BJ (cell line): ENCODE data around the gene CHMP6. TPM values are rescaled to one million over a fixed set of nuclear protein-coding genes. Genes with fewer than 3 reads are reported as not detected.

Experiments
- CTCF ChIA-PET: fragments of 350-600 bp; formaldehyde crosslinking; extraction: SDS; loops from one replicate; lab custom pipeline; 2021; ENCODE audit warnings: antibody characterized with exemption, inconsistent platforms; lab: Yijun Ruan, JAX
- POLR2A ChIA-PET: fragments of 300-600 bp; sonication (Branson Sonifier 250); formaldehyde crosslinking; extraction: SDS; loops from one replicate; lab custom pipeline; 2021; ENCODE audit warnings: antibody characterized with exemption; lab: Charles Lee
- DNase-seq: peaks from one replicate; pipeline ENCODE4 v3.0.0-alpha.2; 2011; ENCODE audit warnings: low read depth
- H3K27me3 ChIP-seq: 2 replicates; pipeline ENCODE4 v1.6.0; 2011; ENCODE audit warnings: low read length; ENCODE audit not compliant: control insufficient read depth, insufficient read depth
- H3K36me3 ChIP-seq: 2 replicates; pipeline ENCODE4 v1.5.1; 2011; ENCODE audit warnings: low read length; ENCODE audit not compliant: control insufficient read depth, insufficient read depth
- H3K4me3 ChIP-seq: 2 replicates; pipeline ENCODE4 v1.5.1; 2011; ENCODE audit warnings: low read depth, mild to moderate bottlenecking, control low read depth, low read length
- polyA plus RNA-seq: library from polyadenylated mRNA; depleted of rRNA; stranded (reverse); fragments of >200 nt; gene quantifications from 2 replicates; pipeline ENCODE4 v1.2.3, GENCODE V29; 2011
- TF ChIP-seq, protein P1 (sequence below): IDR thresholded peaks from 2 replicates; pipeline ENCODE4 v1.5.1; 2011; ENCODE audit warnings: low read depth, mild to moderate bottlenecking, control low read depth, inconsistent platforms, low read length, moderate library complexity; ENCODE audit not compliant: insufficient read depth

Gene CHMP6
- polyA plus RNA-seq, 1 experiment, result 30.7 TPM

DNA sequence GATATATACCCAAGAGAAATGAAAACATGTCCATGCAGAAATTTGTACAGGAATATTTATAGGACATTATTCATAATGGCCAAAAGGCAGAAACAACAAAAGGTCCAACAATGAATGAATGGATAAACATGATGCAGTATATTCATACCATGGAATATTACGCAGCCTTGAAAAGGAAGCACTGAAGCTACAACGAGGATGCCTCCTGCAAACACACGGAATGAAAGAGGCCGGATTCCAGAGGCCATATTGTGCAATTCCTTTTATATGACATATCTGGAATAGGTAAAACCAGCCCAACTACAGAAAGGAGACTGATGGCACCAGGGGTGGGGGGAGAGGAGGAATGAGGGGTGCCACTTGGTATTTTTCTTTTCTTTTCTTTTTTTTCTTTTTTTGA is 14.5 kb upstream of the CHMP6 start:
- ChIA-PET CTCF (interaction anchor here (8.2 kb wide), 1 partner anchor 551 kb away, joined by 79 read pairs; no protein-coding TSS in a partner anchor), POLR2A (no interaction called here)
- no peak overlapping the region for H3K4me3 ChIP-seq
- no peak for DNase-seq
- H3K36me3 ChIP-seq, result no peaks in the 10 kb centered on the region
- TF ChIP-seq, protein P1, sequence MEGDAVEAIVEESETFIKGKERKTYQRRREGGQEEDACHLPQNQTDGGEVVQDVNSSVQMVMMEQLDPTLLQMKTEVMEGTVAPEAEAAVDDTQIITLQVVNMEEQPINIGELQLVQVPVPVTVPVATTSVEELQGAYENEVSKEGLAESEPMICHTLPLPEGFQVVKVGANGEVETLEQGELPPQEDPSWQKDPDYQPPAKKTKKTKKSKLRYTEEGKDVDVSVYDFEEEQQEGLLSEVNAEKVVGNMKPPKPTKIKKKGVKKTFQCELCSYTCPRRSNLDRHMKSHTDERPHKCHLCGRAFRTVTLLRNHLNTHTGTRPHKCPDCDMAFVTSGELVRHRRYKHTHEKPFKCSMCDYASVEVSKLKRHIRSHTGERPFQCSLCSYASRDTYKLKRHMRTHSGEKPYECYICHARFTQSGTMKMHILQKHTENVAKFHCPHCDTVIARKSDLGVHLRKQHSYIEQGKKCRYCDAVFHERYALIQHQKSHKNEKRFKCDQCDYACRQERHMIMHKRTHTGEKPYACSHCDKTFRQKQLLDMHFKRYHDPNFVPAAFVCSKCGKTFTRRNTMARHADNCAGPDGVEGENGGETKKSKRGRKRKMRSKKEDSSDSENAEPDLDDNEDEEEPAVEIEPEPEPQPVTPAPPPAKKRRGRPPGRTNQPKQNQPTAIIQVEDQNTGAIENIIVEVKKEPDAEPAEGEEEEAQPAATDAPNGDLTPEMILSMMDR, result no peak
- H3K27me3 ChIP-seq, result no peaks in the 10 kb centered on the region

GRCh38 chr17:80978499-80979497 is 12.8 kb upstream of the CHMP6 start:
- ChIA-PET CTCF (interaction anchor here (0.7 to 8.2 kb wide), 8 partner anchors 8 to 552 kb away, joined by 3 to 79 read pairs (median 3); no protein-coding TSS in a partner anchor), POLR2A (no interaction called here)
- H3K4me3 ChIP-seq, result no peak overlapping the region
- DNase-seq, result no peak
- H3K27me3 ChIP-seq, result no peaks in the 10 kb centered on the region
- no peaks in the 10 kb centered on the region for H3K36me3 ChIP-seq
- TF ChIP-seq, protein P1, result no peak

GRCh38 chr17:80979547-80980378 is 11.9 kb upstream of the CHMP6 start:
- ChIA-PET POLR2A (no interaction called here), CTCF (interaction anchor here (0.7 to 8.2 kb wide), 5 partner anchors 9 to 553 kb away, joined by 3 to 79 read pairs (median 3); no protein-coding TSS in a partner anchor)
- Histone ChIP-seq H3K4me3 (no peak overlapping the region), H3K27me3 (no peaks in the 10 kb centered on the region), H3K36me3 (no peaks in the 10 kb centered on the region)
- TF ChIP-seq, protein P1, result no peak
- DNase-seq, result no peak

DNA sequence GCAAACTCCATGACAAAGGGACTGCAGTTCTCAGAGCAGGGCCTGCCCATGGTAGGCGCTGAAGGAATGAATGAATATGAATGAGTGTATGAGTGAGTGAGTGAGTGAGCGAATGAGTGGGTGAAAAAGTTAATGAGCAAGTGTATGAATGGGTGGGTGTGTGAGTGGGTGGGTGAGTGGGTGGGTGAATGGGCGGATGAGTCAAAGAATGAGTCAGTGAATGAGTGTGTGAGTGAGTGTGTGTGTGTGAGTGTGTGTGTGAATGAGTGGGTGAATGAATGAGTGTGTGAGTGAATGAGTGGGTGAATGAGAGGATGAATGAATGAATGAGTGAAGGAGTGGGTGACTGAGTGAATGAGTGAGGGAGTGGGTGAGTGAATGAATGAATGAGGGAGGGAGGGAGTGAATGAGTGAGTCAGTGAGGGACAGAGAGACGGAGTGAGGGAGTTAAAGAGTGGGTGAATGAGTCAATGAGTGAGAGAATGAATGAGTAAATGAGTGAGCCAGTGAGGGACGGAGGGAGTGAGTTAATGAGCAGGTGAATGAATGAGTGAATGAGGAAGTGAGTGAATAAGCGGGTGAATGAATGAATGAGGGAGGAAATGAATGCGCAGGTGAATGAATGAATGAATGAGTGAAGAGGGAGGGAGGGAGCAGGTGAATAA is 11.1 kb upstream of the CHMP6 start:
- H3K4me3 ChIP-seq, result no peak overlapping the region
- POLR2A ChIA-PET, result no interaction called here
- no peak for DNase-seq
- H3K27me3 ChIP-seq, result no peaks in the 10 kb centered on the region
- TF ChIP-seq, protein P1, result no peak
- CTCF ChIA-PET, result interaction anchor here (0.8 to 8.2 kb wide), 6 partner anchors 8 to 611 kb away, joined by 3 to 79 read pairs (median 4); no protein-coding TSS in a partner anchor
- no peaks in the 10 kb centered on the region for H3K36me3 ChIP-seq
